ENCODE results near the gene ODF2.
A peak's percentile ranks its signal among the peaks of the same experiment; 100 is the strongest.
"Not testable (repeated sequence)": the region's sequence is repeated elsewhere in the genome, so short reads cannot be mapped to it uniquely, and the experiment has no call there.

Gene ODF2

DNA sequence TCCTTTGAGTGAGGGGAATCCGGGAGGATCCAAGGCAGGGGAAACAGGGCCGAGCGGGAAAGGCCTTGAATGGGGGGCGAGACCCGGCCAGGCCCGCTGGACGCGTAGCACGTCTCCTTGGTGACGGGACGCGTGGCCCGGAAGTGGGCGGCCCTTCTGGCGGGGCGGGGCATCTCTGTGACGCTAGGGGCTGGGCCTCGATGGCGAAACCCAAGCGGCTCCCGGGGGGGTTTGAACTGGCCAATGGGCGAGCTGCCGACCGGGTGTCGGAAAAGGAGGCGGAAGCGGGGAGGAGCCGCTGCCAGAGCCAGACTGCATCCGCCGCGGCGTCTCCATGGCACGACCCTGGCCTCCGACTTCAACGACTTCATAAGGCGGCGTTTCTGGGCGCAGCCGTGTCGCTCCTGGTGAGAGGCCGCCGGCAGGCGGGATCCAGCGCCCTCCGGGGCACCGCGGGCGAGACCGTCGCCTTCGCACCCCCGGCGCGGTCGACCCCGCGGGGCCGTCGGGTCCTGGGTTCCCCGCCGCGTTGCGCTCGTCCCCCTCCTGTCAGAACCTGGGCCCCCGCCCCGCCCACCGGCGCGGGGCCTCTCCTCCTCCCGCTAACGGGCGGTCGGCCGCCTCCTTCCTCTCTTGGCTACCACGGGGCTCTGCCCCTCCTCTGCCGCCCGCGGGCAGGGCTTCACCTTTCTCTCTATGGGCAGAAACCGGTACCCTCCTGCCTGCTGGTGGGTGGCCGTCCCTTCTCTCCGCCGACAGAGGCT lies at the start of gene ODF2:
Gene ODF2 (plus strand): TSS at position 158 of the 764 bp plus-strand sequence. CDS start 86 bp downstream, at position 244.
- peak; percentile 93 for DNase-seq

DNA sequence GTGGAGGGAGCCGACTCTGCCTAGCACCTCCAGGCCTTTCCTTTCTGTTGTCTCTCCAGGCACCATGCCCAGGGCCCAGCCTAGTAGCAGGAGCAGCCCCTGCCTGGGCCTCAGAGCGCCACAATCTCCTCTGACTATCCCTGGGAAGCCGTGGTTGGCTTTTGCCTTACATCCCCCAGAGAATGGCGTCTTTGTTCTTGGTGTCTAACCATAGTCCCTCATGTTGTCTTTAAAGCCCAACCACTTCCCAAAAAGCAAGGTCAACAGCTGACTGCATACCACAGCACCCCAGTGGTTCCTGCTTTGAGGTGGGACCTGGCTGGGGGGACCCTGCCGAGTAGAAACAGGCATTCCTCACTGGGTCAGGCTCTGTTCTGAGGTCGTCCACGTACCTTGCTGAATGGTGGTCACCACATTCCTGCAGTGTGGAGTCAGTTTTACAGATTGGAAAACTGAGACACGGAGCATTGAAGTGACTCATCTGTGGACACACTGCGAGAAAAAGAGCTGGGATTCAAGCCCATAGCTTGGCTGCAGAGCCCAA lies 48.9 kb upstream of the ODF2 start:
- no peak for DNase-seq

DNA sequence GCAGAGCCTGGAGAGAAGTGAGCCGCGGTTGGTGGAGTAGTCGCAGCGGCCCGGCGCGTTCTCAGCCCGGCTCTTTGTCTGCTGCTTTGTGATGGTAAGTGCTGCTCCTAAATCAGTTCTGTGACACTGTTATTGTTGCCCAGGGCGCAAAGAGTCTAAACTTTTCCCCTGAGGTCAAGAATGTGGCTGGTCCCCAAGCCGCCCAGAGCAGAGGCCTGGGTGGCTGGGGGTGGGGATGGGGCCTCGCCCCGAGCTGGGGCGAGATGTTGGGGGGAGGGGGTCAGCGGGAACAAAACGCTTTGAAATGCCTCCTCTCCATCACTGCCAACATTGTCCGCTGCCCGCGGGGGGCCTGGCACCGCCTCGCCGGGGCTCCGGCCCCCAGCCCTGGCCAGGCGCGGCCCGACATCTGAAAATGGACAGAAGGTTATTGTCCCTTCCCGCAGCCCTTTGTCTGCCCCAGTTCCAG lies 46.8 kb upstream of the ODF2 start:
- DNase-seq: no peak

DNA sequence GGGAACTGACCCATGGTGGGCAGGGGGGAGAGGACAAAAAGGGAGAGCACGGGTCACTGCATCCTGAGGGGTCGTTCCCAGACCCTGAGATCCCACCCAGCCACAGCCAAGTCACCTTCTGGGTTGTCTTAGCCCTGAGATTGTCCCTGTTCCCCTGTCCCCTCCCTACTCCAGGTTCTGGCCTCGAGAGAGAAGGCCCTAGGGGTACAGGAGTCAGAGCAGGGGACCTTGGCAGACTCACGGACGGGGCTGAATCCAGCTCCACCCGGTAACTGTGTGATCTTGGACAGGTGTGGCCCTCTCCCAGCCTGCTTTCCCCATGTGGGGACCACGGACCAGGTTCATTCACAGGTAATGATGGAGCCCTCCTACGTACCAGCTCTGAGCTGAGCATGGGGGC lies 46.4 kb upstream of the ODF2 start:
- no peak for DNase-seq

DNA sequence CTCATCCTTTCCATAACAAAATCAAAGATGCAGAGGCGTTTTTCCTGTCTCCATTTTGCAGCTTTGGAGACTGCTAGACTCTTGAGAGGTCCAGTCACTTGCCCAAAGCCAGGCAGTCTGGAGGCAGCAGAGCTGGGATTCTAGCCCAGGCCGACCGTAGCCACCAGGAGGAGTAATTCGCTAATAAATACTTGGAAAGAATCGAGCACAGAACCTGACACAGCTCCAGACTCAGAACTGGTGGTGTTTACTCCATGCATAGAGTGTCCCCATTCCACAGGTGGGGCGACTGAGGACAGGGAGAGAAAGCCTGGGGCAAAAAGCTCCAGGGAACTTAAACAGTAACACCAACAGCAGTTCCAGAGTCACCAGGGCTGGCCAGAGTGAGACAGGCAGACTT lies 45.8 kb upstream of the ODF2 start:
- no peak for DNase-seq

DNA sequence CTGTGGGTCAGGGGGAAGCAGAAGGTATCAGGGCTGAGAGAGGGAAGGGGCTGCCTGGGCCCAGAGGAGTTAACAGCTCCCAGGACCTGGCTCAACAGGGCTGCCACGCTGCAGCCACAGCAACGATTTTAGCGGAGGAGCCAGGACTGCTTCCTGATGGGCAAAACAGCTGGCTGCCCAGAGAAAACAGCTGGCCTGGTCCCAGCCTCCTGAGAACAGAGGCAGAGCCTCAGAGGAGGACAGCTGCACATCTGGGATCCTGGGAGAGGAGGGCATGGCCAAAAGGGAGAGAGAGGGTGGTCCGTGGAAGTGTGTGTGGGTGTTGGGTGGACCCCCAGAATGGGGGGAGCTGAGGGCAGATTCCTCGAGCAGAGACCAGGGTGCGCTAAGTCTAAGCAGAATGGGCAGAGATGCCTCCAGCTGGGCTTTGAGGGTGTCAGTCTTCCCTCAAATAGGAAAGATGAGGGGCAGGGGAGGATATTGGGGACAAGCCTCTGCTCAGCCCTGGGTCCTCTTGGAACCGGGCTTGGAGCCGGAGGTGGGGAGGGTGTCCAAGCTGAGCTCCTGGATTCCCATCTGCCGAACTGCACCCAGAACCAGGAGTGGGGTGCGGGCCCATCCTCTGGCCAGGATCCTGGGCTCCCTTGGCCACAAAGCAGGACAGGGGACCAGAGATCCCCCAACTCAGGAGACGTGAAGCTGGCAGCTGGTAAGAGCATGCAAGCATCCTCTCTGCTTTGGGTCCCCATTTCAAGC lies 44.3 kb upstream of the ODF2 start:
- no peak for DNase-seq

DNA sequence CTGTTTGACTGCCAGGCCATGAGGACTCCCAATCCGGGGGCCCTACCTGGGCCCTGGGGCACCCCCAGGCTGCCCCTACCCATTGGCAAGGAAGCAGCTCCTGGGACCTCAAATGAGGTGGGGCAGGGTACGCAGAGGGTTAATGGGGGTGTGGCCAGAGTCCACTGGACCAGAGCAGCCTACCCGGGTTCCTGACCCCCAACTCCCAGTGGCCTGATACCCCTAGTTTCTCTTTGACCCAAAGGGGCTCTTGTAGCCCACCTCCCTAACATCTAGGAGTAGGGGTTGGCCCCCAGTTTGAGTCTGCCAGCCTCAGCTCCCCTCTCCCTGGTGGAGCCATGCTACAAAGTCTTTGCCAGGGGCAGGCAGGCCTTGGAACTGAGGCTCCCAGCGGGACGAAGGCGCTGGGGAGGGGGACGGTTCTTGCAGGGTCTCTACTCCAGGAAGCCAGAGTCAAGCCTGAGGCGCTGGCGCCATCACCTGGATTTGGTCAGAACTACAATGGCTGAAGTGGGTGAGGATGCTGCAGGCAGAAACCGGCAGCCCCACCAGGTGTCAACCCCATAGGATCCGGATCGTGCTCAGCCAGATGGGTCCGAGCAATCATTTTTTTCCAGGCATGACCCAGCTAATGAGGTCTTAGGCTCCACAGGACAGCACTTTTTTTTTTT lies 43.6 kb upstream of the ODF2 start:
- DNase-seq: peak; percentile 70

DNA sequence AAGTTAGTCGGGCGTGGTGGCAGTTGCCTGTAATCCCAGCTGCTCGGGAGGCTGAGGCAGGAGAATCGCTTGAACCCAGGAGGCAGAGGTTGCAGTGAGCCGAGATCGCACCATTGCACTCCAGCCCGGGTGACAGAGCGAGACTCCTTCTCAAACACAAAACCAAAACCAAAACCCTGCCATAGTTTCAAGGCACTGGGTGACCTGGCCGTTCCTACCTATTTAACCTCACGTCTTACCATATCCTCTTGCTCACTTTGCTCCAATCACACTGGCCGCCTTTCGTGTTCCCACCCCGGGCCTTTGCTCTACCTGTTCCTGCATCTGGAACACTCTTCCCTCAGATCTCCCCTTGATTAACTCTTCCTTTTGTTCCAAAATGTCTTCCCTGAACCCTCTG lies 42.1 kb upstream of the ODF2 start:
- not testable (repeated sequence) for DNase-seq

DNA sequence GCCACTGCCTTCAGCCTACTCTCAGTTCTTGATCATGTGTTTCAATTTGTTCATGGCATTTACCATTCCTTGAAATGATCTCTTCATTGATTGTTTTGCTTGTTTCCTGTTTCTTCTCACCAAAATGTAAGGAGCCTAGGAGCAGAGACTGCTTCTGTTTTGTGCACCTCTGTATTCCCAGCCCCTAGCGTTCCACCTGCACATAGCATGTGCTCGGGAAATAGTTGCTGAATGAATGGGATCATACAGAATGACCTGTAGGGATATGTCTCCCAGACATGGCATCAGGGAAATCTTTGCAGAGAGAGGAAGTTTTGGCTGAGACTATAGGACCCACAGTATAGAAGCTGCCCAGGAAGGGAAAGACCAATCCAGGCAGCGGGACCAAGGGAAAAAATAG lies 41.3 kb upstream of the ODF2 start:
- no peak for DNase-seq

DNA sequence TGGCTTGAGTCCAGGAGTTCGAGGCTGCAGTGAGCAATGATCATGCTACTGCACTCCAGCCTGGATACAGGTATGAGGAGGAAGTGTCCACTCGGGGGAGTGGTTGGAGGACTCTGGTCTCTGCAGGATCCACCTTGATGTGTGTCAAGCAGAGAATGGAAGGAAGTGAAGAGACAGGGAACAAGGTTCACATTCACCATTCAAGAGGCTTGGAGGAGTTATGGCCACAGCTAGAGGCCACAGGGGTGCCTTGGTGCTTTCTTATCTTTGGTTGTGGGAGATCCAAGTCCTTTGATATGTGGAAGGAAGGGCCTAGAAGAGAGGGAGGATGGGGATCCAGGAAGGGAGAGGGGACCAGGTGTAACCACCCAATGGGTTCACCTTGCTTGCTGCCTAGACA lies 40.5 kb upstream of the ODF2 start:
- no peak for DNase-seq

DNA sequence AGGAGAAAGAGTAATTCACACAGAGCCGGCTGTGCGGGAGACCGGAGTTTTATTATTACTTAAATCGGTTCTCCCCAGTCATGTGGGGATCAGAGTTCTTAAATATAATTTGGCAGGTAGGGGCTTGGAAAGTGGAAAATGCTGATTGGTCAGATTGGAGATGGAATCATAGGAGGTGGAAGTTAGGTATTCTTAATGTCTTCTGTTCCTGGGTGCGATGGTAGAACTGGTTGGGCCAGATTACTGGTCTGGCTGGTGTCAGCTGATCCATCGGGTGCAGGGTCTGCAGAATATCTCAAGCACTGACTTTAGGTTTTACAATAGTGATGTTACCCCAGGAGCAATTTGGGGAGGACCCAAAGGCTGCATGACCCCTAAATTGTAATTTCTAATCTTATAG lies 39.8 kb upstream of the ODF2 start:
- no peak for DNase-seq

DNA sequence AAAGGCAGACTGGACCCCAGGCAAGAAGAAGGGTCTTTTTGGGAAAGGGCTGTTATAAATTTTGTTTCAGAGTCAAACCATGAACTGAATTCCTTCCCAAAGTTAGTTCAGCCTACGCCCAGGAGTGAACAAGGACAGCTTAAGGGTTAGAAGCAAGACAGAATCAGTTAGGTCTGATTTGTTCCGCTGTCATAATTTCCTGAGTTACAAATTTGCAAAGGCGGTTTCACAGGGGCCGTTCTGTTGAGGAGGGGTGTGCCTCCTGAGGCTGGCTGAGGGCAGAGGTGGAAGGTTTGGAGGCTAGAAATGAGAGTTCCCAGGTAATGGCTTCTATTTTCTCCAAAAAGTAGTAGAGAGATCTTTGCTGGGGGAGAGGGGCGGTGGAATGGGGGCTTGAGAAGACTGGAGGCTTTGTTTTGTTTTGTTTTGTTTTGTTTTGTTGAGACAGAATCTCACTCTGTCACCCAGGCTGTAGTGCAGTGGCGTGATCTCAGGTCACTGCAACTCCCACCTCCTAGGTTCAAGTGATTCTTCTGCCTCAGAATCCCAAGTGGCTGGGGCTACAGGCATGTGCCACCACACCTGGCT lies 39.3 kb upstream of the ODF2 start:
- DNase-seq: no peak

DNA sequence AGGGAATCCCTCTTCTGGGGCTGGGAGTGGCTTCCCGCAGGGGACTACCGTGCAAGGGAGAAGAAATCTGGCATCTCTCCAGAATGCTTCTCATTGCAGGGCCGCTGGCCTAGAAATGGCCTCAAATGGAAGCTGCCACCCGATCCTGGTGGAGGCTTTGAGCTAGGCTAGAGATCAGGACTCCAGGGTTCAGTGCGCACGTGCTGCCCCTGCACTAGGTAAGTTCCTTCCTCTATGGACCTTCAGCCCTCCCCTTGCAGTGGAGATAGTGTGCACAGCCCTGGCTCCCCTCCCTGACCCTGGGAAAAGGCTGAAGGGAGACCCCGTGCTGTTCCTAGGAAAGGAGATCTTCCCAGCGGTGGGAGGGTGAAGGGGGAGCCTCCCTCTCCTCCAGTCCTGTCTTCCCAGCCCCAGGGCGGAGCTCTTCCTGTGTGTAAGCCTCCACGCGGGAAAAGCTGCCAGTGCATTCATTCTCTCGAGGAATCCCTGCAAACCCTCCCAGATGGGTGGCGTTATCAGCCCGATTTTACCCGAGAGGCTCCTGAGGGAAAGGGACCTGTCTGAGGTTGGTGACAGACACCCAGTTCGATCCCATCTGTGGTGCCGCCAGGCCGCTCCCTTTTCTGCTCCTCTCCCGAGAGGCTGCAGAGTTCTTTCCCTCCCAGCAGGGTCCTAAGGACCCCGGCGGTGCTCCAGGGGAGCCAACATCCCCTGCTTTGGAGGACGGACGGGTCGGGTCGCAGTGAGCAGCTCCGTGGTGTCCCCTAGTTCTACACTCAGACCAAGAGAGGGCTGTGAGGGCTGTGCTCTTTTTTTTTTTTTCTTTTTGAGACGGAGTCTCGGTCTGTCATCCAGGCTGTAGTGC lies 36.5 kb upstream of the ODF2 start:
- peak; percentile 34 for DNase-seq

DNA sequence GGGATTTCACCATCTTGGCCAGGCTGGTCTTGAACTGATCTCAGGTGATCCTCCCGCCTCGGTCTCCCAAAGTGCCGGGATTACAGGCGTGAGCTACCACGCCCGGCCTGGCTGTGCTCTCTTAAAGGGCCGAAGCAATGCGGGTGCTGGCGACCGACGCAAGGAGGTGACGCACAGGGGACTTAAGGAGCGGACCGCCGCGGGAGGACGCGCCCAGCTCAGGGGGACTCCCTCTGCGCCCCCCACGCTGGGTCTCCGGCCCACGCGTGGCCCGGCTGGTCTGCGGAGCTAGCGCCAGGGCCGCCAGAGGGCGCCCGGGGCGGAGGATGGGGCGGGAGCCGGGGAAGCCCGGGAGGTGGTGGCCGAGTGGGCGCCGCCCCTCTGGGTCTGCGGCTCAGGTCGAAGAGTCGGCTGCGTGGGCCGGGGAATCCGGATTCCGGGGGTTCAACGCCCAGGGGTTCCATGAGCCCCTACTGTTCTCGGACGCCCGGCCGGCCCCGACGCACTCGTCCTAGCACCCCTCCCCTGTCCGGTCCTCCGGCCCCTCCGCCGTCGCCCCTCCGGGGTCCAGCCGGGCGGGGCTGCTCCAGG lies 35.7 kb upstream of the ODF2 start:
- peak; percentile 20 for DNase-seq

DNA sequence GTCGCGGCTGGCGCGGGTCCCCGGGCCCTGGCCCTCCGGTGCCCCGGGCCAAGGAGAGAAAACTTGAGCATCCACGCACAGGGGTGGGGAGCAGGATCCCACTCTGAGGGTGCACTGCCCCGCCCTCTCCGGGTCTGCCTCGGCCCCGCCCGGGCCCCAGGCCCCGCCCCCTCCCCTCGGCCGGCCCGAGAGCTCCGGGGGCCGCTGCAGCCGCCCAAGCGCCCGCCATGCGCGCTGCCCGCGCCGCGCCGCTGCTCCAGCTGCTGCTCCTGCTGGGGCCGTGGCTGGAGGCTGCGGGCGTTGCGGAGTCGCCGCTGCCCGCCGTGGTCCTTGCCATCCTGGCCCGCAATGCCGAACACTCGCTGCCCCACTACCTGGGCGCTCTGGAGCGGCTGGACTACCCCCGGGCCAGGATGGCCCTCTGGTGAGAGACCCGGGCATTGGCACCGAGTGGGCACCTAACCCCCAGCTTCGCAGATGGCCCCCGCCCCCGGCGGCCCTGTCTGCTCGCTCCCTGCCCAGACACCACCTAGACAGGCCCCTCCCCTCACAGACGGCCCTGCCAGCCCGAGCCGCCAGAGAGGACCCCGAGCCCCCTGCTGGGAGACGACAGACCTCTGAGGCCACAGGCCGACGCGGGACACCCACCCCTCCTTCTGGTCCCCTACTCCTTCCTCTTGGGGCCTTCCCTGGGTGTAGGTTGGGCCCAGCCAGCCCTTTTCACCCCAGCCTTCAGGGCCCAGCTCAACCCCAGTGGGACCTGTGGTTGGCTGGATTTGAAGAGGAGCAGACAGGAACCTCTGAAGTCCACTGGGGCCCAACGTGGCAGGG lies 34.9 kb upstream of the ODF2 start, which contains the start of gene CERCAM:
Gene CERCAM (plus strand): TSS at position 207 of the 831 bp plus-strand sequence. CDS start 21 bp downstream, at position 228.
- DNase-seq: peak; percentile 10

DNA sequence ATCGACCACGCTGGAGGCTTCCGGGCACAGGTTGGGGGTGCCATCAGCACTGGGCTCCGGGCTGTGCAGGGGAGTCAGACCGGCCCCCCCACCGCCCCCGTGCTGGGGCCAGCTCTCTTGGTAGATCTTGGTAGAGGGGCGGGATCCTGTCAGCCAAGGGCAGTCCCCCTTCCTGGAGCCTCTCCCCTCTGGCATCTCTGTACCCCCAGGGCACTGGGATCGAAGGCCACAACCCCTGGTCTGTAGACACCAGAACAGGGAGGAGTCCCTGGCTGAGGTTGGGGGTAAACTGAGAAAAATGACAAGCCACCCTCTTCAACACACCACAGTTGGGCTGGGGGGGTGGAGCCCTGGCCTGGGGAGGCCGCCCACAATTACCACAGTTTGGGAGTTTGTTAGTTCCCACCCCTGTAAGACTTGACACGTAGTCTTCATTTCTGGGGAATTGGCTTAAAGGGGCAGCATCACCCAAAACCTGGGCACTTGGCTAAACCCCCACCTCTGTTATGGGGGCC lies 34.3 kb upstream of the ODF2 start:
- no peak for DNase-seq

DNA sequence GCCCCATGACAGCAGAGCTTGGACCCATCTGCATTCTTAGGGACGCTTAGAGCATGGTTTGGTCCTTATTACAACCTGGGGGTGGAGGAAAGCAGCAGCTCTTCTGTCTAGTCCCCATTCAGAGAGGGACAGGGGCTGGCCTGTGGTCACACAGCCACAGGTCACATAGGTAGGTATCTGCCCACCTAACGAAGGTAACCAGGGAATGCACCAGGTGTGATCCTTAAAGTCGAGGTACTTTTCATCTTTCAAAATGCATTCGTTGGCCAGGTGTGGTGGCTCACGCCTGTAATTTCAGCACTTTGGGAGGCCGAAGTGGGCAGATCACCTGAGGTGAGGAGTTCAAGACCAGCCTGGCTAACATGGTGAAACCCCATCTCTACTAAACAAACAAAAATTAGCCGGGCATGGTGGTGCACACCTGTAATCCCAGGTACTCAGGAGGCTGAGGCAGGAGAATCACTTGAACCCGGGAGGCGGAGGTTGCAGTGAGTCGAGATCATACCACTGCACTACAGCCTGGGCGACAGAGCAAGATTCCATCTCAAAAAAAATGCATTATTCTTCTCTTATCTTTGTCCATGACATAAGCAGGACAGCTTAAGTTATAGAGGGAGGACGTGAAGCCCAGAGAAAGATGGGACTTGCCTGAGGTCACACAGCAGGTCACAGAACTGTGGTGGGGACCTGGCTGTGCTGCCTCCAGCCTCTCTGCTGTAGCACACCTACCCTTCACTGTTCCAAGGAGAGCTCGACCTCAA lies 33.6 kb upstream of the ODF2 start:
- DNase-seq: not testable (repeated sequence)

DNA sequence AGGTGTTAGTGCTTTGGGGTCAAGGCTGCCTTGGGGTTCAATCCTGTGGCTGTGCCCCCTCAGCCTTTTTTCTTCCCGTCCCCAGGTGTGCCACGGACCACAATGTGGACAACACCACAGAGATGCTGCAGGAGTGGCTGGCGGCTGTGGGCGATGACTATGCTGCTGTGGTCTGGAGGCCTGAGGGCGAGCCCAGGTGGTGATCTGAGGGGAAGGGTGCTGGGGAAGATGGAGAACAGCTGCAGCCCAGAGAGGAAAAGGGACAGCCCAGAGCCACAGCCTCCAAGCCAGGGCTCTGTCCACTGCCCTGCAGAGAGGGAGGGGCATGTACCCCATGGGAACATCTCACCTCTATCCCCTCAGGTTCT lies 33.0 kb upstream of the ODF2 start:
- no peak for DNase-seq

DNA sequence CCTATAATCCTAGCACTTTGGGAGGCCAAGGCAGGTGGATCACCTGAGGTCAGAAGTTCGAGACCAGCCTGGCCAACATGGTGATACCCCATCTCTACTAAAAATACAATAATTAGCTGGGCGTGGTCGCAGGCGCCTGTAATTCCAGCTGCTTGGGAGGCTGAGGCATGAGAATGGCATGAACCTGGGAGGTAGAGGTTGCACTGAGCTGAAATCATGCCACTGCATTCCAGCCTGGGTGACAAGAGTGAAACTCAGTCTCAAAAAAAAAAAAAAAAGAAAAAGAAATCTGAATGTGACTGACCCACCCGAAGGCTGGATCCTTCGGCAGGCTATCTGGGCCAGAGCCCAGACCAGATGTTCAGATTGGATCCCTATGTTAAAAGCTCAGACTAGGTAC lies 32.5 kb upstream of the ODF2 start:
- DNase-seq: not testable (repeated sequence)

Data from NCI-H1694 (cell line).